ENCODE data around the gene JOSD1.

JOSD1 gene

GRCh38 chr22:38700789-38701628, at the start of gene JOSD1:
TSS of gene JOSD1 (minus strand) at chr22:38700943. CDS start at chr22:38699987, 956 bp downstream.
- Histone ChIP-seq H3K9me3 (ENCODE audit: control insufficient read depth, insufficient read depth, low read length) (no peaks in the 10 kb centered on the region), H3K9ac (ENCODE audit: low read depth, low read length) (peak within 1 kb of the TSS; percentile 98), H3K36me3 (ENCODE audit: insufficient read depth, low read length) (no peaks in the 10 kb centered on the region), H3K4me1 (ENCODE audit: insufficient read depth, low read length) (peaks cover 41% of the 10 kb centered on the region)

GRCh38 chr22:38750104-38750503, 49.4 kb upstream of the JOSD1 start:
- no peaks in the 10 kb centered on the region for H3K36me3 ChIP-seq (ENCODE audit: insufficient read depth, low read length)

GRCh38 chr22:38748487-38749136, 47.9 kb upstream of the JOSD1 start:
- no peaks in the 10 kb centered on the region for H3K9me3 ChIP-seq (ENCODE audit: control insufficient read depth, insufficient read depth, low read length)
- H3K36me3 ChIP-seq (ENCODE audit: insufficient read depth, low read length): no peaks in the 10 kb centered on the region

More at GRCh38 chr22:38750104-38750503, 49.4 kb upstream of the JOSD1 start:
- Histone ChIP-seq H3K9ac (ENCODE audit: low read depth, low read length) (no peak overlapping the region), H3K4me1 (ENCODE audit: insufficient read depth, low read length) (peaks cover 5% of the 10 kb centered on the region; the same call in 1 of the 2 replicates), H3K9me3 (ENCODE audit: control insufficient read depth, insufficient read depth, low read length) (no peaks in the 10 kb centered on the region)

GRCh38 chr22:38745676-38746460, 45.1 kb upstream of the JOSD1 start:
- no peaks in the 10 kb centered on the region for H3K36me3 ChIP-seq (ENCODE audit: insufficient read depth, low read length)
- no peaks in the 10 kb centered on the region for H3K9me3 ChIP-seq (ENCODE audit: control insufficient read depth, insufficient read depth, low read length)
- H3K4me1 ChIP-seq (ENCODE audit: insufficient read depth, low read length): no peaks in the 10 kb centered on the region
- H3K9ac ChIP-seq (ENCODE audit: low read depth, low read length): no peak overlapping the region

More at GRCh38 chr22:38748487-38749136, 47.9 kb upstream of the JOSD1 start:
- H3K4me1 ChIP-seq (ENCODE audit: insufficient read depth, low read length): no peaks in the 10 kb centered on the region
- no peak overlapping the region for H3K9ac ChIP-seq (ENCODE audit: low read depth, low read length)

- H3K4me1 ChIP-seq (ENCODE audit: insufficient read depth, low read length): no peaks in the 10 kb centered on the region
- H3K9ac ChIP-seq (ENCODE audit: low read depth, low read length): no peak overlapping the region
- no peaks in the 10 kb centered on the region for H3K9me3 ChIP-seq (ENCODE audit: control insufficient read depth, insufficient read depth, low read length)
- no peaks in the 10 kb centered on the region for H3K36me3 ChIP-seq (ENCODE audit: insufficient read depth, low read length)
Measured at GRCh38 chr22:38744981-38745380, 44.2 kb upstream of the JOSD1 start.

GRCh38 chr22:38742176-38742942, 41.6 kb upstream of the JOSD1 start:
- H3K4me1 ChIP-seq (ENCODE audit: insufficient read depth, low read length): no peaks in the 10 kb centered on the region
- no peaks in the 10 kb centered on the region for H3K9me3 ChIP-seq (ENCODE audit: control insufficient read depth, insufficient read depth, low read length)
- H3K36me3 ChIP-seq (ENCODE audit: insufficient read depth, low read length): no peaks in the 10 kb centered on the region
- no peak overlapping the region for H3K9ac ChIP-seq (ENCODE audit: low read depth, low read length)

GRCh38 chr22:38741576-38741975, 40.8 kb upstream of the JOSD1 start:
- Histone ChIP-seq H3K4me1 (ENCODE audit: insufficient read depth, low read length) (no peaks in the 10 kb centered on the region), H3K9me3 (ENCODE audit: control insufficient read depth, insufficient read depth, low read length) (no peaks in the 10 kb centered on the region), H3K9ac (ENCODE audit: low read depth, low read length) (no peak overlapping the region), H3K36me3 (ENCODE audit: insufficient read depth, low read length) (peaks cover 5% of the 10 kb centered on the region; the same call in 1 of the 2 replicates)

GRCh38 chr22:38741166-38741565, 40.4 kb upstream of the JOSD1 start:
- H3K9me3 ChIP-seq (ENCODE audit: control insufficient read depth, insufficient read depth, low read length): no peaks in the 10 kb centered on the region
- H3K9ac ChIP-seq (ENCODE audit: low read depth, low read length): no peak overlapping the region
- no peaks in the 10 kb centered on the region for H3K4me1 ChIP-seq (ENCODE audit: insufficient read depth, low read length)
- peaks cover 6% of the 10 kb centered on the region; the same call in 1 of the 2 replicates for H3K36me3 ChIP-seq (ENCODE audit: insufficient read depth, low read length)

- Histone ChIP-seq H3K4me1 (ENCODE audit: insufficient read depth, low read length) (no peaks in the 10 kb centered on the region), H3K36me3 (ENCODE audit: insufficient read depth, low read length) (peaks cover 6% of the 10 kb centered on the region; the same call in 1 of the 2 replicates), H3K9ac (ENCODE audit: low read depth, low read length) (no peak overlapping the region), H3K9me3 (ENCODE audit: control insufficient read depth, insufficient read depth, low read length) (no peaks in the 10 kb centered on the region)
Measured at GRCh38 chr22:38740754-38741153, 40.0 kb upstream of the JOSD1 start.

GRCh38 chr22:38740116-38740723, 39.5 kb upstream of the JOSD1 start:
- Histone ChIP-seq H3K9me3 (ENCODE audit: control insufficient read depth, insufficient read depth, low read length) (no peaks in the 10 kb centered on the region), H3K9ac (ENCODE audit: low read depth, low read length) (no peak overlapping the region), H3K36me3 (ENCODE audit: insufficient read depth, low read length) (peaks cover 6% of the 10 kb centered on the region; the same call in 1 of the 2 replicates), H3K4me1 (ENCODE audit: insufficient read depth, low read length) (no peaks in the 10 kb centered on the region)

- H3K9ac ChIP-seq (ENCODE audit: low read depth, low read length): no peak overlapping the region
- H3K36me3 ChIP-seq (ENCODE audit: insufficient read depth, low read length): peaks cover 6% of the 10 kb centered on the region; the same call in 1 of the 2 replicates
- no peaks in the 10 kb centered on the region for H3K4me1 ChIP-seq (ENCODE audit: insufficient read depth, low read length)
- no peaks in the 10 kb centered on the region for H3K9me3 ChIP-seq (ENCODE audit: control insufficient read depth, insufficient read depth, low read length)
Measured at GRCh38 chr22:38739300-38740055, 38.7 kb upstream of the JOSD1 start.

GRCh38 chr22:38738475-38739070, 37.8 kb upstream of the JOSD1 start:
- H3K4me1 ChIP-seq (ENCODE audit: insufficient read depth, low read length): no peaks in the 10 kb centered on the region
- H3K36me3 ChIP-seq (ENCODE audit: insufficient read depth, low read length): peaks cover 6% of the 10 kb centered on the region; the same call in 1 of the 2 replicates
- H3K9ac ChIP-seq (ENCODE audit: low read depth, low read length): no peak overlapping the region
- H3K9me3 ChIP-seq (ENCODE audit: control insufficient read depth, insufficient read depth, low read length): no peaks in the 10 kb centered on the region
